ENCODE data around the gene NR3C1.

DNA sequence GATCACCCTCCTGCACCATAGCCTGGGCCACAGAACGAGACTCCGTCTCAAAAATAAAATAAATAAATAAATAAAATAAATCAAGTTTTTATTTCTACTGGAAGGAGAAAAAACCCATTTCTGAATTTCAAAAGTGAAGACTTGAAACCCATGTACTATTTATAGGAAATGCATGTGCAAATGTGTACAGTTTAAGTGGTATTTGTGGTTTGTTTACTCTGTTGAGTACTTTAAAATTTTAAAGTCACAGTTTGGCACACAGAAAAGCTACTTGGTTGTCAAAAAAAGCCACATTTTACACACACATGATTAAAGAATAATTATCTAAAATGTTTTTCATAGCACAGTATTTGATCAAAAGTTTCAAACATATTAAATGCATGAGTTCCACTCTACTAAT lies 43.6 kb downstream of the NR3C1 start:
- TF ChIP-seq POLR2A (IDR thresholded peaks at IDR 0.05; ENCODE audit: low read depth, low read length) (no peak), POLR2AphosphoS5 (IDR thresholded peaks at IDR 0.05; ENCODE audit: low read depth, low read length) (no peak), SPI1 (IDR thresholded peaks at IDR 0.05; ENCODE audit: low read depth, low read length) (no peak), TAF1 (IDR thresholded peaks at IDR 0.05; ENCODE audit: low read depth, low read length) (no peak)

Data from GM12891 (cell line).